WERI-Rb-1 (cell line): ENCODE measurements around the gene LPP.

ENCODE experiments used
- DNase-seq: peaks from one replicate; pipeline ENCODE4 v3.0.0-alpha.2; 2020
- H3K27ac ChIP-seq: fragments of 250-450 bp; sonication (Bioruptor Pico); 2 replicates; pipeline ENCODE4 v1.5.1; 2020; ENCODE audit warnings: mild to moderate bottlenecking, moderate library complexity
- H3K27me3 ChIP-seq: fragments of 250-450 bp; sonication (Bioruptor Pico); 2 replicates; pipeline ENCODE4 v1.5.1; 2021; ENCODE audit warnings: mild to moderate bottlenecking, low read depth, moderate library complexity; ENCODE audit not compliant: insufficient read depth, severe bottlenecking
- H3K36me3 ChIP-seq: fragments of 250-450 bp; sonication (Bioruptor Pico); 2 replicates; pipeline ENCODE4 v1.5.1; 2020; ENCODE audit warnings: mild to moderate bottlenecking, moderate library complexity
- H3K4me3 ChIP-seq: 2 replicates; pipeline ENCODE4 v1.5.1; 2011; ENCODE audit warnings: low read depth, mild to moderate bottlenecking, control low read depth, low read length
- H3K9me3 ChIP-seq: fragments of 250-450 bp; sonication (Bioruptor Pico); 2 replicates; pipeline ENCODE4 v1.5.1; 2021; ENCODE audit warnings: mild to moderate bottlenecking, moderate library complexity; ENCODE audit not compliant: severe bottlenecking
- CTCF ChIP-seq: IDR thresholded peaks from 2 replicates; pipeline ENCODE4 v1.5.1; 2011; ENCODE audit warnings: low read depth, mild to moderate bottlenecking, control low read depth, inconsistent platforms, low read length

The LPP gene

GRCh38 chr3:188496390-188496789 lies 342.4 kb downstream of the LPP start:
- H3K36me3 ChIP-seq = no peaks in the 10 kb centered on the region
- H3K4me3 ChIP-seq = no peak overlapping the region
- DNase-seq = no peak
- TF ChIP-seq CTCF = no peak
- H3K27me3 ChIP-seq = no peaks in the 10 kb centered on the region
- H3K27ac ChIP-seq = no peak overlapping the region
- H3K9me3 ChIP-seq = no peaks in the 10 kb centered on the region

- no peak for DNase-seq
- TF ChIP-seq CTCF = no peak
- Histone ChIP-seq H3K27me3 (no peaks in the 10 kb centered on the region), H3K27ac (no peak overlapping the region), H3K4me3 (no peak overlapping the region), H3K36me3 (no peaks in the 10 kb centered on the region), H3K9me3 (no peaks in the 10 kb centered on the region)
Observed at GRCh38 chr3:188497021-188497420, 343.1 kb downstream of the LPP start.

- no peak for TF ChIP-seq CTCF
- Histone ChIP-seq H3K4me3 (no peak overlapping the region), H3K27ac (no peak overlapping the region), H3K36me3 (no peaks in the 10 kb centered on the region), H3K27me3 (no peaks in the 10 kb centered on the region), H3K9me3 (no peaks in the 10 kb centered on the region)
- no peak for DNase-seq
Observed at GRCh38 chr3:188503647-188504046, 349.7 kb downstream of the LPP start.

GRCh38 chr3:188505151-188505550 lies 351.2 kb downstream of the LPP start:
- no peak overlapping the region for H3K4me3 ChIP-seq
- no peak for DNase-seq
- no peaks in the 10 kb centered on the region for H3K36me3 ChIP-seq
- no peak for TF ChIP-seq CTCF
- no peaks in the 10 kb centered on the region for H3K9me3 ChIP-seq
- no peak overlapping the region for H3K27ac ChIP-seq
- no peaks in the 10 kb centered on the region for H3K27me3 ChIP-seq

GRCh38 chr3:188505911-188506310 lies 352.0 kb downstream of the LPP start:
- no peaks in the 10 kb centered on the region for H3K9me3 ChIP-seq

More at GRCh38 chr3:188505911-188506310, 352.0 kb downstream of the LPP start:
- Histone ChIP-seq H3K27me3 (no peaks in the 10 kb centered on the region), H3K4me3 (no peak overlapping the region), H3K36me3 (no peaks in the 10 kb centered on the region), H3K27ac (no peak overlapping the region)
- TF ChIP-seq CTCF = no peak
- no peak for DNase-seq
